CD4-positive, alpha-beta T cell treated with Interleukin-17A for 4 hours (primary cell): ENCODE data around the gene SCG2.
"Not testable (repeated sequence)": the region's sequence is repeated elsewhere in the genome, so short reads cannot be mapped to it uniquely, and the experiment has no call there.

Source experiments
- DNase-seq: peaks from one replicate; pipeline ENCODE4 v3.0.0-alpha.2; 2020; ENCODE audit warnings: mixed read lengths

Gene SCG2

GRCh38 chr2:223607476-223607875 lies 5.3 kb upstream of the SCG2 start:
- DNase-seq = no peak

DNA sequence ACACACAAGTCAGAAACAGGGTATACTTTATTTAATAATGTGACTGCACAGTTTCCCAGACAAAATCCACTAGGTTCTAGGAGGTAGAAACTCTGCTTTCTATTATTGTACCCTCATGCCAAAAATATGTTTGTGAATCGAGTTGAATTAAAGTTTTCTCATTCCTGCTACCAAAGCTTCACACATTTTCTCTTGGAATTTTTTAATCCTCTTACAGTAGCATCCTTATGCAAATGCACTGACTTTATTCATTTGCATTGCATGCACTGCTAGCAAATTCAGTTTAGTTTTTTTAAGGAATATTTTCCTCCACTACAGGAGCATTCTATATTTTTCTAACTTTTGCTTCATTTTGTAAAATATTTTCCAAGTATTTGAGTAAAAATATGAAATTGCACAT lies 4.8 kb upstream of the SCG2 start:
- DNase-seq = no peak

- DNase-seq = no peak
Measured at GRCh38 chr2:223604231-223604630, 2.1 kb upstream of the SCG2 start.

GRCh38 chr2:223602972-223603371 lies 811 bp upstream of the SCG2 start:
- DNase-seq = no peak

DNA sequence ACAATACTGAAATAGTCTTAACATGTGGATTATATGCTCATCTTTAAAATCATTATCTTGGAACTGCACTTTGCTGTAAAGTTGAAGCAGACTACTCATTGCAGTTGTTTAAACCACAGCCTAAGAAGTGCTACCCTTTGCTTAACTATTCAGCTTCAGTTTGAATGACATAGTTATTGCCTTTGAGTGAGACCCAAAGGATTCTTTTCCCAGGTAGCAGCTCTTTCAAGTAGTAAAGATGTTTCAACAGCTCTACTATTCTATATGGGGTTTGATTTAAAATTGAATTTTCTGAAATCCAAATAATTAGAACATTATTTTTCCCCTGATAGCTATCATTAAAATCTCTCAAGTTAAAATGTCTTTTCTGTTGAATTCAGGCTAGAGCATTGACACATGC lies 1.1 kb downstream of the SCG2 start:
- no peak for DNase-seq

- no peak for DNase-seq
Measured at GRCh38 chr2:223599640-223600380, 2.4 kb downstream of the SCG2 start.

DNA sequence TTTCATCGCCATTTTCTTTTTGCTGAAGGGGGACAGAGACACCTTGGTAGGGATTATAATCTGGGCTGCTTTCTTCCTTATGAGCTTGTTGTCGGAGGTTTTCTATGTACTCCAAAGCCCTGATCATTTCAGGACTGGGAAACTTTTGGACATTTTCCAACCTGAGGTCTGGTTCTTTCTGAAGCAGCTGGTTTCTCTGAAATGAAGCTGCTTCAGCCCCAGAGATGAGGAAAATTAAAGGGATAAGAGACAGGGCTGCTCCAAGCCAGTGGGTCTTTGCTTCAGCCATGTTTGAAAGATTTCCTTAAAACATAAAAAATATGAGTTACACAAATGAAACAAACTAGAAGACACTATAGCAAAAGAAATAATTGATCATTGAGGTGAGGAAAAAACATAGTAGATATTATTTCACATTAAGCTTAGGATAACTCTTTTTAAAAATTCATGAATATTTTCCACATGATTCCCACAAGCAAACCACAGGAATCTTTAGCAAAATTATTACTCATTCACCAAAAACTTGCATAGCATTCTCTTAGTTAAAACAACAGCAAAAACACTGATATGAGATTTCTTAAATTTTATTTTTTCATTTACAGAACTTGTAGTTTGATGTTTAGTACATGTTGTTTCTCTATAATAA lies 3.0 kb downstream of the SCG2 start:
- no peak for DNase-seq

GRCh38 chr2:223597076-223597475 lies 5.1 kb downstream of the SCG2 start:
- no peak for DNase-seq

GRCh38 chr2:223596208-223596607 lies 6.0 kb downstream of the SCG2 start:
- no peak for DNase-seq

DNA sequence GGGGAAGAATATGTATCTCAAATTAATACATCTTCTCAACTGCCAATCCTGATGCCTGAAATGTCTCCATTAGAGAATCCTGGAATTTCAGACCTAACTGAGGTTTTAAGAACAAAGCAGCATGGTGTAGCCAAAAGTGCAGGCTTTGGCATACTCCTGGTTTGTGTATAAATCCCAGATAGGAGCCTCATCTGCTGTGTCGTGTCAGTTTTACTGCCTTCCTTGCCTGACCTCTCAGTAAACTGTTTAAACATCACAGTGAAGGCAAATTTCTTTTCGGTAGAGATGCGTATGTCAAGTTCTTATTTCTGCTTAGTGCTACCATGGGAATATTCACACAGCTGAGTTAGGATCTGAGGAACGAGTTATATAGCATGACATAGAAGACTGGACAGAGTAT lies 7.3 kb downstream of the SCG2 start:
- no peak for DNase-seq

- no peak for DNase-seq
Measured at GRCh38 chr2:223594259-223594658, 7.9 kb downstream of the SCG2 start.

GRCh38 chr2:223592689-223593088 lies 9.5 kb downstream of the SCG2 start:
- DNase-seq = not testable (repeated sequence)

- DNase-seq = no peak
Measured at GRCh38 chr2:223591596-223591995, 10.6 kb downstream of the SCG2 start.

DNA sequence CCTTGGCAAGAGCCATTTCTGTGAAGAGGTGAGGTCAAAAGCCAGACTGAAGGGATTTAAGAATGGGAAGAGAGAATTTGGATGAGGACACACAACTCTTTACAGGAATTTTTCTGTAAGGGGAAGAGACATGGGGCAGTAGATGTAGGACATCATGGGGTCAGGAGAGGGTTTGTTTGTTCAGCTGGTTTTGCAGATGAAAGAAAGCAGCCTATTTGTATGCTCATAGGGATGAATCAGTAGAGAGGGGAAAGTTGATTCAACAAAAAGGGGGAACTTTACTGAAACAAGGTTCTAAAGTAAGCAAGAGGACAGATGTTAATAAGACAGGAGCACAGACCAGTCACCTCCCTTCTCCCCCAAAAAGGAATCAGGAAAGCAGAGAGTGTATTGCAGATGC lies 11.2 kb downstream of the SCG2 start:
- no peak for DNase-seq

DNA sequence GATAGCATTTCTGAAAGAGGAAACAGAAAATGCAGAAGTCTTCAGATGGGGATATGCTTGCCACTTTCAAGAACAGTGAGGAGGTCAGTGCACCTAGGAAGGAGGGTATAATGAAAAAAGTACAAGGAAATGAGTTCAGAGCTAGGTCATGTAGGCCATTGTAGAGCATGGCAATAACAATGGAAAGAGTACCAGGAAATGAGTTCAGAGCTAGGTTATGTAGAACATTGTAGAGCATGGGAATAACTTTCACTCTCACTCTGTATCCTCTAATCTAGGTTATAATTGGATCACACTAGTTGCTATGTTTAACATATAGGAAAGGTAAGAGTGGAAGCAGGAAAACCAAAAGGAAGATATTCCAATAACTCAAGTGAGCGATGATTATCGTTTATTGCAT lies 12.3 kb downstream of the SCG2 start:
- no peak for DNase-seq

GRCh38 chr2:223588251-223588650 lies 13.9 kb downstream of the SCG2 start:
- DNase-seq = no peak

DNA sequence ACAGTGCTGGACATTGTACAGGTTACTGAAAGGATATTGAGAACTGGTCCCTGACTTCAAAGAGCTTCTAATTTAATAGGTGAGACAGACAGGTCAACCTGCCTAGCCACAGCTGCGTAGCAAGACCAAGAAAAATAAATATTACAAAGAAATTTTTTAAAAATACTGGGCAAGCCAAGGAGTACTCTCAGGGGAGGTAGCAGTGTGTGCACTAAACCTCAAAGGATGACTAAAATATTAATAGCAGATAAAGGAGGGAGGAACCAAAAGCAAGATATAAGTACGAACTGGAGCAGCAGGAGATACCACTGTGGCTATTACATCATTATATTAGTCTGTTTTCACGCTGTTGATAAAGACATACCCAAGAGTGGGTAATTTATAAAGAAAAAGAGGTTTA lies 14.9 kb downstream of the SCG2 start:
- DNase-seq = no peak

DNA sequence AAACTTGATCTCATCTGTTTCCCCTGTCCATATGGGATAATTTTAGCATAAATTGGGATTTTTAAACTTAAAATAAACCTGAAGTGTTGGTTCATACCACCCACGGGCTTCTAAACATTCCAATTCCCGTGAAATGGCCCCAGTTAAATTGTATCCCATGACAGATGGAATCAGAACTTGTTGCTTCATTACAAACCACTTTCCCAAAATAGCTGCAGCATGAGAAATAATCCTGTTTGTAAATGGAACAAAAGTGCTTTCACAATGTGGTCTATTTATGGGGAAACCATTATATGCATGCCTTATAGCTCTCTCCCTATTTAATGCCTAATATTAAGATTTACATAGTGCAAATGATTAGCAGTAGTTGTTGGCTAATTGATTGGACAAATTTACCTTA lies 15.9 kb downstream of the SCG2 start:
- no peak for DNase-seq

GRCh38 chr2:223585666-223586065 lies 16.5 kb downstream of the SCG2 start:
- DNase-seq = no peak

DNA sequence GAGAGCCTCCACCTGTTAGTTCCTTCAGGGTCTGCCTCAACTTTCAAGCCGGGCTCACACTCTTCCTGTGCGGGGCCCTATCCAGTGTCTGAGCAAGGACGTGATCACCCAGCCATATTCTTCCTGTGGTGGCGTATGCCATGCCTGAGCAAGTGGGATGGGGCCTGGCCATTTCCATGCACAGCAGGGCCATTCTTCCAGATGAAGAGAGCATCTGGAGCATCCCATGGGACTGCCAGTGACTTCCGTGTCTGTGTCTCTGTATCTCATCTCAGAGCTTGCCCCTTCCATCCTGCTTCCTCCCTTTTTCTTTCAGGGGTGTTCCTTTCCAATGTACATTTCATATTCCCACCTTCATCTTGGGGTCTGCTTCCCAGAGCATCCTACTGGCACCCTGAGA lies 20.2 kb downstream of the SCG2 start:
- no peak for DNase-seq

DNA sequence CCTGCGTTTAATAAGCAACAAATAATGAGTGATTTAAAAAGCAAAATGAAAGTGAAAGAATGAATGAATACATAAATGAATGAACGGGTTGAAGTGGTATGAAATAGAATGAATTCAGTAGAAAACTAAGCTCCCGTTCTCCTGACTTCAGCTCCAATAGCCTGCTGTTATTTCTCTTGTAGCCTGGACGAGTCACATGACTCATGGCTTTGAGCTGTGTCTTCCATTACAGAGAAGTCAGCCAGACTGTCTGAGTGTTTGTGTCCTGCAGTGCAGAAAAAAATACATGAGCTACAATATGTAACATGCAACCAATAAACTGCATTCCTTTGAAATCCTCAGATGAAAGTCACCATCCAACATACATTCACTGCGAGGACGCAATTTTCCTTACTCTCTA lies 21.2 kb downstream of the SCG2 start:
- no peak for DNase-seq

DNA sequence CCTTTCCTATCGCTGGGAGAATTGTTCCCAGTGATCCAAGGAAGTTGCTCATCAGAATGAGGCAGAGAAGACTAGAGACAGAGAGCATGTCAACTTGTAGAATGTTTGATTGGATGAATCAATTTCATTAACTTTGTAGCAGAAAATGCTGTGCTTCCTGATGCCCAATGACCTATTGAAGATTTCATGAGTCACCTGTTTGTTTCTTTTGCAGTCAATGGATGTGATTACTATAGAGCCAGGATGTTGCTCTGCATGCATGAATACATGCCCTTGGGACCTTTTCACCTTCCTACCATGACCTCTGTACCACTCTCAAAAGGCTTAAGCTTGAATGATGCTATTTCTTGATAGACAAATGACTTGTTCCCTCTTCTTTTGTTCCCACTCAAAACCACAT lies 23.3 kb downstream of the SCG2 start:
- no peak for DNase-seq

DNA sequence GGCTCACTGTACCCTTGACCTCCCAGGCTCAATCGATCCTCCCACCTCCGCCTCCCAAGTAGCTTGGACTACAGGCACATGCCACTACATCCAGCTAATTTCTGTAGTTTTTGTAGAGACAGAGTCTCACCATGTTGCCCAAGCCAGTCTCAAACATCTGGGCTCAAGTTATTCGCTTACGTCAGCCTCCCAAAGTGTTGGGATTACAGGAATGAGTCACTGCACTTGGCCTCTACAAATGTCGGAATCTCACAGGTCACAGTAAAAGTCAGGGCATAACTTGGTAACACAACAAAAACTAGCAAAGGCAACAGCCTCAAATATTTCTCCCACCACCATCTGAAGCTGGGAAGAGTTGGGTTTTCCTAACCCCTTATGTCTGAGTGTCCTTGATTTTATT lies 25.3 kb downstream of the SCG2 start:
- no peak for DNase-seq

DNA sequence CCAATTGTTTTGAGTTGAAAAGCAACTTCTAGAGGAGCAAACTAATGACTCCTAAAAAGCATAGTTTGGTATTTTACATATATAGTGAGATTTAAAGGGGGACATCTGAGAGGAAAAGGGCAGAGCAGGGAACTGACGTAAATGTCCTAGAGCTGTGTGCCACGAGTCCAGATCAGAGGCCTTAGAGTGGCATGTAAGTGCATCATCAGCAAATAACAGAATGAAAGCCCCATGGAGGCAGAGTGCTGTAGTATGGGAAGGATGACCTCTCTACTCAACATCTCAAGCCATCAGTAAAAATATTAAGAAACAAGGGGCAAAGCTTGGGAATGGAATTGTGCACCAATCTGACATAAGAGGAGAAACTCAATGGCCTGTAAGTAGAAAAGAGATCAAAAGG lies 31.4 kb downstream of the SCG2 start:
- DNase-seq = no peak

DNA sequence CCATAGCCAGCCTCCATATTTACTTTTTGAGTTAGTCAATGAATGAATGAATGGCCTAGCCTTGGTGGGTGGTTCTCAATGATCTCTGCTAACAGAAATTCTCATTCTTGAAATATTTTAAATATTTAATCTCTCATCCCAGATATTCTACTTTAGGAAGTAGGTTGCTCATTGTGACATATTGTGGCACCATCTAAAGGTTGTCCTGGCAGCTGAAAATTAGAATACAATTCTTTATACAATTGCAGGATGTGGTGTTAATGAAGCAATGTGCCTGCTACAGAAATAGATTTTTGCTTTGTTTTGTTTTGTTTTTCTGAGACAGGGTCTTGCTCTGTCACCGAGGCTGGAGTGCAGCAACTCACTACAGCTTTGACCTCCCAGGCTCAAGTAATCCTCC lies 35.8 kb downstream of the SCG2 start:
- DNase-seq = no peak
